HFFc6 (cell line): ENCODE results near the gene TXNDC9. TPM values are rescaled to one million over a fixed set of nuclear protein-coding genes. Genes with fewer than 3 reads are reported as not detected.
"Not testable (repeated sequence)": the region's sequence is repeated elsewhere in the genome, so short reads cannot be mapped to it uniquely, and the experiment has no call there.

Experiments
- DNase-seq: peaks from one replicate; pipeline ENCODE4 v3.0.0-alpha.2; 2018
- H3K27ac Mint-ChIP-seq: 2 replicates; pipeline ENCODE4 v1.8.0; 2020; ENCODE audit warnings: mild to moderate bottlenecking, mixed read lengths
- H3K27me3 Mint-ChIP-seq: 2 replicates; pipeline ENCODE4 v1.8.0; 2021; ENCODE audit warnings: mild to moderate bottlenecking, moderate library complexity, mixed read lengths; ENCODE audit not compliant: insufficient read depth
- H3K36me3 Mint-ChIP-seq: 2 replicates; pipeline ENCODE4 v1.8.0; 2021; ENCODE audit warnings: low read depth, mixed read lengths
- H3K4me1 Mint-ChIP-seq: 2 replicates; pipeline ENCODE4 v1.8.0; 2020; ENCODE audit warnings: low read depth, mixed read lengths
- H3K4me3 Mint-ChIP-seq: 2 replicates; pipeline ENCODE4 v1.8.0; 2020; ENCODE audit warnings: mild to moderate bottlenecking, moderate library complexity, mixed read lengths
- H3K9me3 Mint-ChIP-seq: 2 replicates; pipeline ENCODE4 v1.8.0; 2020; ENCODE audit warnings: mild to moderate bottlenecking, mixed read lengths
- total RNA-seq, 6 experiments: library from RNA; stranded (reverse); fragmentation: NEBNext Ultra II Directional; extraction: Animal tissue kit (Norgen Biotek cat#: 25700); gene quantifications; 2 replicates in 1 of 6; 3 replicates in 5 of 6; pipeline ENCODE4 v1.2.3, GENCODE V29; 2021
- TF ChIP-seq, protein P1 (sequence below): fragments of 200-600 bp; sonication (generic); IDR thresholded peaks from 2 replicates; pipeline ENCODE4 v1.5.0; 2021; ENCODE audit warnings: antibody characterized with exemption, mild to moderate bottlenecking

Gene TXNDC9
- total RNA-seq, 6 experiments from 2014 or later = 40.3 to 47.9 (median 43.9) TPM

DNA sequence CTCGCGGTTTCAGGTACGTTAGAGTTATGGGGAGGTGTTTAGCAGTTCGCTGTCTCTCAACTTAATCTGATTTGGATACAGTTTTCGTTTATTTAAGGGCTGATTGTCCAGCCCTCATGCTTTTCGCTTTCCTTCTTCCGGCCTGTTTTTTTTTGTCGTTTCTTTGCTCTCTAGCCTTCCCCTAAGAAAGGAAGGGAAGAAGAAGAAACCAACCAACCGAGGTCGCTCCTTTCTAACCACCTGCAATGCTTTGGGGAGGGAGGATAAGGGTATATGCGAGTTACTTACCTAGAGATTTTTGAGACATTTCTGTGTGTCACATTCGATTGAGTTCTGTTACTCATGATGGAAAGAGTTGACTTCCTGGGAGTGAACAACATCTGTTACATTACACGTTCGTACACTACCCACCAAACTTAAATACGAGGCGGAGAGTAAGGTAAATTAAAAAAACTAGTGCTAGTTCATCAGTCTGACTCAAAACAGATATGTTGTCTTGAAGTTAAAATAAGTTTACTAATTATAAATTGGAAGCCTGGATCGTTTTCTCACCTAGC lies 2.0 kb upstream of the TXNDC9 start:
- peaks cover 40% of the 10 kb centered on the region for H3K4me1 Mint-ChIP-seq
- H3K36me3 Mint-ChIP-seq = peaks cover 9% of the 10 kb centered on the region
- peaks cover 1% of the 10 kb centered on the region; the same call in 1 of the 2 replicates for H3K27me3 Mint-ChIP-seq
- TF ChIP-seq, protein P1, sequence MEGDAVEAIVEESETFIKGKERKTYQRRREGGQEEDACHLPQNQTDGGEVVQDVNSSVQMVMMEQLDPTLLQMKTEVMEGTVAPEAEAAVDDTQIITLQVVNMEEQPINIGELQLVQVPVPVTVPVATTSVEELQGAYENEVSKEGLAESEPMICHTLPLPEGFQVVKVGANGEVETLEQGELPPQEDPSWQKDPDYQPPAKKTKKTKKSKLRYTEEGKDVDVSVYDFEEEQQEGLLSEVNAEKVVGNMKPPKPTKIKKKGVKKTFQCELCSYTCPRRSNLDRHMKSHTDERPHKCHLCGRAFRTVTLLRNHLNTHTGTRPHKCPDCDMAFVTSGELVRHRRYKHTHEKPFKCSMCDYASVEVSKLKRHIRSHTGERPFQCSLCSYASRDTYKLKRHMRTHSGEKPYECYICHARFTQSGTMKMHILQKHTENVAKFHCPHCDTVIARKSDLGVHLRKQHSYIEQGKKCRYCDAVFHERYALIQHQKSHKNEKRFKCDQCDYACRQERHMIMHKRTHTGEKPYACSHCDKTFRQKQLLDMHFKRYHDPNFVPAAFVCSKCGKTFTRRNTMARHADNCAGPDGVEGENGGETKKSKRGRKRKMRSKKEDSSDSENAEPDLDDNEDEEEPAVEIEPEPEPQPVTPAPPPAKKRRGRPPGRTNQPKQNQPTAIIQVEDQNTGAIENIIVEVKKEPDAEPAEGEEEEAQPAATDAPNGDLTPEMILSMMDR = no peak
- H3K27ac Mint-ChIP-seq = no peak overlapping the region
- peak; percentile 17 for DNase-seq
- H3K9me3 Mint-ChIP-seq = no peaks in the 10 kb centered on the region
- H3K4me3 Mint-ChIP-seq = no peak overlapping the region

DNA sequence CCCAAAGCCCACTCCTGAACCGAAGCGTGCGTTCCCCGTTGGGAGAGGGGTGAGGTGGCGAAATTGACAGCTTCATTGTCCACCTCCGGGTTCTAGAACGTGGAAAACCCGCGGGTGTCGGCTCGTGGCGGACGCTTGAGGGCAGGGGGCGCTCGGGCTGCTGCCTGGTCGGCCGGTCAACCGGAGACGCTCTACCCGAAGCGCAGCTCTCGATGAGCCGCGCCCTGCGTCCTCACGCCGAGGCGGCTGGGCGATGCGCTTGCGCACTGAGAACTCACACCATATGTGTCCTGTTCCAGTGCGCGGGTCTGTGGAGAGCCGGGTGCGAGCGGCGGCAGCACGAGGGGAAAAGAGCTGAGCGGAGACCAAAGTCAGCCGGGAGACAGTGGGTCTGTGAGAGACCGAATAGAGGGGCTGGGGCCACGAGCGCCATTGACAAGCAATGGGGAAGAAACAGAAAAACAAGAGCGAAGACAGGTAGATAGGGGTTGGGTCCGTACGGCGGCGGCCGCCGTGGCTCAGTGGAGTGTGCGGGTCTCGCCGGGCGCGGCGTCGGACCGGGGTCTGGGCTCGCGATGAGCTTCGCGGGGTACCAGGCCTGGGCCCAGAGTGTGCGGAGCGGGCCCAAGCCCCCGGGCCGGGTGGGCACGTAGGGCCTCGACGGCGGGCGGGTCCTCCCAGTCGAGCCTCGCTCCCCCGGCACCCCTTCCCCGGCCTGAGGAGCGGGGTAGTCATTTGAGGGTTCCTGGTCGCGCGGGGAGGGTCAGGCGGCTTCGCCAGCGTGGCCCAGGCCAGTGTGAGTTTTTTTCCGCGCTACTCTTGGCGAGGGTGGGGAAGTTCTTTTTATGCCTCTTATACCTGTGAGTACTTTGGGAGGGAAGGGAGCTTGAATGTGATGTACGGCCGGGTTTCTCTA lies 1.2 kb upstream of the TXNDC9 start, which contains the start of gene EIF5B:
TSS of gene EIF5B (plus strand) at position 277 of the 916 bp plus-strand sequence. CDS start at position 443, 166 bp downstream.
- H3K27me3 Mint-ChIP-seq = peaks cover 1% of the 10 kb centered on the region; the same call in 1 of the 2 replicates
- peaks cover 40% of the 10 kb centered on the region for H3K4me1 Mint-ChIP-seq
- no peak within 1 kb of the TSS for H3K27ac Mint-ChIP-seq
- TF ChIP-seq, protein P1 = peak; percentile 76
- peak; percentile 93 for DNase-seq
- H3K9me3 Mint-ChIP-seq = no peaks in the 10 kb centered on the region
- H3K36me3 Mint-ChIP-seq = peaks cover 12% of the 10 kb centered on the region
- no peak within 1 kb of the TSS for H3K4me3 Mint-ChIP-seq

- TF ChIP-seq, protein P1 = no peak
- peaks cover 17% of the 10 kb centered on the region for H3K36me3 Mint-ChIP-seq
- H3K27ac Mint-ChIP-seq = no peak overlapping the region
- H3K9me3 Mint-ChIP-seq = no peaks in the 10 kb centered on the region
- no peak for DNase-seq
- H3K4me1 Mint-ChIP-seq = peaks cover 37% of the 10 kb centered on the region
- peaks cover 1% of the 10 kb centered on the region; the same call in 1 of the 2 replicates for H3K27me3 Mint-ChIP-seq
- no peak overlapping the region for H3K4me3 Mint-ChIP-seq
These were observed 625 bp upstream of the TXNDC9 start for GRCh38 chr2:99336804-99337112.

GRCh38 chr2:99325384-99325783 lies 10.7 kb downstream of the TXNDC9 start:
- no peak for DNase-seq
- Mint-ChIP-seq H3K9me3 (no peaks in the 10 kb centered on the region), H3K27ac (peak overlapping the region; percentile 56), H3K4me3 (no peak overlapping the region), H3K27me3 (no peaks in the 10 kb centered on the region), H3K36me3 (peaks cover 11% of the 10 kb centered on the region; the same call in 1 of the 2 replicates), H3K4me1 (peaks cover 19% of the 10 kb centered on the region)
- TF ChIP-seq, protein P1 = no peak

GRCh38 chr2:99317873-99318200 lies 18.3 kb downstream of the TXNDC9 start:
- peaks cover 34% of the 10 kb centered on the region for H3K36me3 Mint-ChIP-seq
- H3K4me3 Mint-ChIP-seq, H3K4me1 Mint-ChIP-seq, H3K27me3 Mint-ChIP-seq, H3K27ac Mint-ChIP-seq, DNase-seq, H3K9me3 Mint-ChIP-seq: not testable (repeated sequence)
